GM06990 (cell line): ENCODE measurements around the gene PPP6R3.
A peak's percentile ranks its signal among the peaks of the same experiment; 100 is the strongest.

Source experiments
- DNase-seq: peaks from one replicate; pipeline ENCODE4 v3.0.0-alpha.2; 2011; ENCODE audit not compliant: insufficient read length; ENCODE audit errors: extremely low read depth
- H3K27me3 ChIP-seq: replicated peaks from 2 replicates; pipeline ENCODE4 v1.6.0; 2011; ENCODE audit warnings: low read length; ENCODE audit not compliant: control insufficient read depth, insufficient read depth
- H3K36me3 ChIP-seq: 2 replicates; pipeline ENCODE4 v1.5.1; 2011; ENCODE audit warnings: low read length; ENCODE audit not compliant: control insufficient read depth, insufficient read depth
- H3K4me3 ChIP-seq: replicated peaks from 2 replicates; pipeline ENCODE4 v1.5.1; 2011; ENCODE audit warnings: low read depth, mild to moderate bottlenecking, control low read depth, low read length
- TF ChIP-seq, protein P1 (sequence below): IDR thresholded peaks from 2 replicates; pipeline ENCODE4 v1.5.1; 2011; ENCODE audit warnings: low read length, control low read depth, mild to moderate bottlenecking, inconsistent platforms; ENCODE audit not compliant: insufficient read depth, poor library complexity, severe bottlenecking

Gene PPP6R3

DNA sequence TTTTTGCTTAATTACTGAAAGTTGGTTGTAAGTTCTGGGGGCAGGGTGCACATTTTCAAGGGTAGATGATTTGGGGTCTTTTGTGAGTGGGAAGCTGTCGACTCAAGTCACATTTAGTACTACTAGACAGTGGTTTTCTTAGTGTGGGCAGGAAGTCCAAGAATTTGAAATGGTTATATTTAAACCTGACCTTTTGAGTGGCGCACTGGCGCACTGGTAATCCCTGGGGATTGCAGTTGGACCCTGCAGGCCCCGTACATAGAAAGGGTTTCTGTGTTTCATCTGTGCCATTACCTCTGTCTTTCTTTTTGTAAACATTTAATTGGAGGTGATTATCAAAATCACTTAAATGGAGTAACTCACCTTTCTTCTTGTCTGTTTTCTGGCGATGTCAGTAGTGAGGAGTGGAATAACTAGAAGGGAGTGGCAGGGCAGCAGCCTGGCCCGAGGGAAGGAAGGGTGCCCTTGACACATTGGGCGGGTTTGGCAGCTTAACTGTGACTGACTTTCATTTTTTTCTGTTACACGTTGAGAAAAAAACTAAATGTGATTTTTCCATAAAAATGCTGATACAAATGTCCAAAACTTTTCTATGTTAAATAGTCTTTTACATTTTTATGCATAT lies 122.0 kb downstream of the PPP6R3 start:
- H3K4me3 ChIP-seq: no peak overlapping the region
- TF ChIP-seq, protein P1, sequence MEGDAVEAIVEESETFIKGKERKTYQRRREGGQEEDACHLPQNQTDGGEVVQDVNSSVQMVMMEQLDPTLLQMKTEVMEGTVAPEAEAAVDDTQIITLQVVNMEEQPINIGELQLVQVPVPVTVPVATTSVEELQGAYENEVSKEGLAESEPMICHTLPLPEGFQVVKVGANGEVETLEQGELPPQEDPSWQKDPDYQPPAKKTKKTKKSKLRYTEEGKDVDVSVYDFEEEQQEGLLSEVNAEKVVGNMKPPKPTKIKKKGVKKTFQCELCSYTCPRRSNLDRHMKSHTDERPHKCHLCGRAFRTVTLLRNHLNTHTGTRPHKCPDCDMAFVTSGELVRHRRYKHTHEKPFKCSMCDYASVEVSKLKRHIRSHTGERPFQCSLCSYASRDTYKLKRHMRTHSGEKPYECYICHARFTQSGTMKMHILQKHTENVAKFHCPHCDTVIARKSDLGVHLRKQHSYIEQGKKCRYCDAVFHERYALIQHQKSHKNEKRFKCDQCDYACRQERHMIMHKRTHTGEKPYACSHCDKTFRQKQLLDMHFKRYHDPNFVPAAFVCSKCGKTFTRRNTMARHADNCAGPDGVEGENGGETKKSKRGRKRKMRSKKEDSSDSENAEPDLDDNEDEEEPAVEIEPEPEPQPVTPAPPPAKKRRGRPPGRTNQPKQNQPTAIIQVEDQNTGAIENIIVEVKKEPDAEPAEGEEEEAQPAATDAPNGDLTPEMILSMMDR: no peak
- H3K36me3 ChIP-seq: peaks cover 18% of the 10 kb centered on the region
- no peak for DNase-seq
- no peaks in the 10 kb centered on the region for H3K27me3 ChIP-seq

DNA sequence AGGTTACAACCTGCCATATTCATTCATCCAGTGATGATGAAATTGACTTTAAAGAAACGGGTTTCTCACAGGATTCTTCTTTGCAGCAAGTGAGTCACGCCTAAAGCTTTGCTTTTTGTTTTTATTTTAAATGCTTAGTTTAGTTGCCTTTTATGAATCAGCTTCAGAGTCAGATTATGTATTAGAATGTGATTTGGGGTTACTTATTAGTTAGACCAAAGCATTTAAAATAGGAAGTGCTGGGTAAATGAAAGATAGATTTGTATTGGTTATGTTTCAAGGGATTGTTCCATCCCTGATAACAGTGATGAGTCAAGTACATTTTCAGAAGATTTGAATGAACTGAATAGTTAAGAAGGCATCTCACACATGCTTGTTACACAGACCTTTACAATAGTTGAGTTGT lies 122.5 kb downstream of the PPP6R3 start:
- no peaks in the 10 kb centered on the region for H3K27me3 ChIP-seq
- TF ChIP-seq, protein P1: no peak
- no peak for DNase-seq
- peaks cover 20% of the 10 kb centered on the region for H3K36me3 ChIP-seq
- H3K4me3 ChIP-seq: no peak overlapping the region

DNA sequence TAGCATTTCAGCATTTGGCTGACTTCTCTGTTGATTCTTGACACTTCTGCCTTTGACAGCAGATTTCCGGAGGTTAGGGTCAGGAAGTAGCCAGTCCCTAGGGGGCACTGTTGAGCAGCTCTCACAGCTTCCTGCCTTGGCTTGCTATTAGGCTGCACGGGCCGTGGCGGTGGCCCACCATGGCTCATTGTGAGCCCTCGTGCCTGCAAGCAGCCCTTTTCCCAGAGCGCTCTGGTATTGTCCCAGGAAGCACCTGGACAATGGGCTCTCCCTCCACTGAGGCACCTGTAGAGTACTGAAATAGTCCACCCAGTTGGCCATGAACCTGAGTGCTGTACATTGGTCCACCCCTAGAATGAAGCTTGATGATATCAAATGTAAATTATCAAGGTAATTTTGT lies 123.5 kb downstream of the PPP6R3 start:
- TF ChIP-seq, protein P1: peak; percentile 81
- peak; percentile 21 for DNase-seq
- H3K4me3 ChIP-seq: no peak overlapping the region
- H3K36me3 ChIP-seq: peaks cover 18% of the 10 kb centered on the region
- no peaks in the 10 kb centered on the region for H3K27me3 ChIP-seq

DNA sequence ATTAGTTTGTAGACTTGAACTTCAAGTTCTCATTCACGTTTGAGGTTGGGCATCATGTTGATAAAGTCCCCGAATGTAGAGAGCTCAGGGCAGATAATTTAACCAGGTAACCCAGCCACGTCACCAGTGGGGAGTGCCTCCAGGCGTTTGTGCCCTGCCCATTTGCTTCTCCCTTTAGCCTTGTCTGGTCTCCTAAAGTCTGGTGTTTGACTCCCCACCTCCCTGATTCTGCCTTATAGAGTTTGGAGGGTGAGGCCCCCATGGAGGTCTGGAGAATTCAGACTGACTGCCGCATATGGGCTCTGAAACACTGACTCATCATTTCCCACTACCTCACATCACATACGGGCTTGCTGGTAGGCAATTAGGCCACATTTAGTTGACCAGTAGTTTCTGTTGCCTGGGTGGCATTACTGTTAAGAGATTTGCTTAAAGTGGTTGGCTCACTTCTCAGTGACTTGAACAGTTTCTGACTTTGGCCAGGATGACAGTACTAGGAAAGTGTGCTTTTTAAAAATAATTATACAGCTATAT lies 124.5 kb downstream of the PPP6R3 start:
- DNase-seq: no peak
- Histone ChIP-seq H3K36me3 (peaks cover 16% of the 10 kb centered on the region), H3K4me3 (no peak overlapping the region), H3K27me3 (no peaks in the 10 kb centered on the region)
- TF ChIP-seq, protein P1: no peak

DNA sequence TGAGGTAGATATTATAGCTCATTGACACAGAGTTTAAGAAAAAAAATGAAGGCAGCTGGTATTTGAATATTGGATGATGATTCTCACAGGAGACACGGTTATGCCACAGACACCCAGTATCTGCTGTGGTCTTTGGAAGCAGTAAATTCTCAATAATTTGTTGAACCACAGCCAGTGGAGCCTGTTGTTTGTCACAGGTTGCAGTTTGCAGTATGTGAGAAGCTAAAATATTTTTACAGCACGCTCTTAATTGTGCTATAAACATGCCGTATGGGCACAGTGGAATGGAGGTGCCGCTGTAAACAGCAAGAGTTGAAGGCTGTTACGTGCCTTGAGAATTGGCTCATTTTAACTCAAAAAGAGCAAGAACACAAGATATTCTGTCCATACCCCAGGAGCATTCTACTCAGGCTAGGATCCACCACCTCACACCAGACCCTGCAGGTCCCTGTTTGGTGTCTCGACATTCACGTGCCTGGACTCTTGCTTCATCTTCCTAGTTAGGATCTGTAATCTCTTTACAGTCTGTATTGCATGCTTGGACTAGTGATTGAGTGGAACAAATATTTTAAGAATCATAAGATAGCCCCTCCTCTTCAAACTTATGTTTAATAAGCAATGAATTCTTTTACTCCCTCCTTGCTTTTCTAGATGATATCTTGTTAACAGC lies 129.1 kb downstream of the PPP6R3 start:
- Histone ChIP-seq H3K36me3 (peaks cover 18% of the 10 kb centered on the region), H3K27me3 (no peaks in the 10 kb centered on the region), H3K4me3 (no peak overlapping the region)
- DNase-seq: no peak
- TF ChIP-seq, protein P1: no peak
